Measurements from ENCODE around the gene ANKRD9.

ANKRD9 gene

DNA sequence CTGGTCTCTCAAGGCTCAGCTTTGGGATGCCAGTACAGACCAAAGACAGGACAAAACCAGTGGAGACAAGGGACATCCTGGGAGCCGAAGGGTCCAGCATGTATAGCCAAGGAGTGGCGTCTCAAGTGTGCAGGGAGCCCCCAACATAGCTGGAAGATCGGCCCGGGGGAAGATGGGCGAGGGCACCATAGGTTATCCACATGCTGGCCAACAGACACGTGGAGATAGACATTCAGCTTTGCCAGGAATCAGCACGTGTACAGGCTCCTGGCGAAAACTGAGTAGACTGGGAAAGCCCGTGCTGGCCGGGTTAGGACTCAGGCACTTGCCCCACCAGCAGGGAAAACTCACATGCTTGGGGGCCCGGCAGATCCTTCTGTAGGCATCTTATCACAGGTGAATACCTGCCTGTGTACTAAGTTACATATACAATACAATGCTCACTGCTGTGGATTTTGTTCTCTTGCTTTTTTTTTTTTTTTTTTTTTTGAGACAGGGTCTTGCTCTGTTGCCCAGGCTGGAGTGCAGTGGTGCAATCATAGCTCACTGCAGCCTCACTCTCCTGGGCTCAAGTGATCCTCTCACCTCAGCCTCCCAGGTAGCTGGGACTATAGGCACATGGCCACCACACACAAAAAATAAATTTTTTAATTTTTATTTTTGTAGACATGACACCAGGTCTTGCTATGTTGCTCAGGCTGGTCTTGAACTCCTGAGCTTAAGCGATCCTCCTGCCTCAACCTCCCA is 5.6 kb upstream of the ANKRD9 start:
- TF ChIP-seq CTCF (IDR thresholded peaks at IDR 0.05; ENCODE audit: low read length, missing control alignments): no peak
- DNase-seq (ENCODE audit: low read depth): no peak
- H3K4me3 ChIP-seq (replicated peaks; ENCODE audit: low read depth, low read length): no peak overlapping the region

GRCh38 chr14:102513899-102514772 is 4.6 kb upstream of the ANKRD9 start:
- TF ChIP-seq CTCF (IDR thresholded peaks at IDR 0.05; ENCODE audit: low read length, missing control alignments): no peak
- no peak overlapping the region for H3K4me3 ChIP-seq (replicated peaks; ENCODE audit: low read depth, low read length)
- DNase-seq (ENCODE audit: low read depth): no peak

DNA sequence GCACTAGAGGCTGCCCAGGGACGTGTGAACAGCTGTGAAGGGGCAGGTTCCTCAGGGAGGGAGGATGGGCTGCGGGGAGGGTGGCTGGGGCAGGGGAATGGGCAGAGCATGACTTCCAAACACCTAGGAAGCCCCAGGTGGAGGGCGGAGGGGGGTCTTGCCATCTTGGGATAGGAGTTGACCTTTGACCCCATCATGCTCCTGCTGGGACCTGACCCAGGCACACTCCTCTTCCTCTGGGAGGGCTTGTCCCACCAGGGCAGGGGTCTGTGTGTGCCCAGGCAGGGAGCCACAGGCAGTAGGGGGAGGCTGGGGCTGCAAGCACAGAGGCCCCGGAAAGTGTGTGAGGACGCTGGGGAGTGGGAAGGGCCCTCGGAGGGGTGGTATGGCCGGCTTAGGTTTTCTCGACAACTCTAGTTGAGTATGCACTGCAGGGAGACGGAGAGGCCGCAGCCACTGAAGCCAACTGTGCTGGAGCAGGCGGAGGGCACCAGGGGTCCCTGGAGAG is 3.3 kb upstream of the ANKRD9 start:
- TF ChIP-seq CTCF (IDR thresholded peaks at IDR 0.05; ENCODE audit: low read length, missing control alignments): no peak
- DNase-seq (ENCODE audit: low read depth): no peak
- H3K4me3 ChIP-seq (replicated peaks; ENCODE audit: low read depth, low read length): no peak overlapping the region

DNA sequence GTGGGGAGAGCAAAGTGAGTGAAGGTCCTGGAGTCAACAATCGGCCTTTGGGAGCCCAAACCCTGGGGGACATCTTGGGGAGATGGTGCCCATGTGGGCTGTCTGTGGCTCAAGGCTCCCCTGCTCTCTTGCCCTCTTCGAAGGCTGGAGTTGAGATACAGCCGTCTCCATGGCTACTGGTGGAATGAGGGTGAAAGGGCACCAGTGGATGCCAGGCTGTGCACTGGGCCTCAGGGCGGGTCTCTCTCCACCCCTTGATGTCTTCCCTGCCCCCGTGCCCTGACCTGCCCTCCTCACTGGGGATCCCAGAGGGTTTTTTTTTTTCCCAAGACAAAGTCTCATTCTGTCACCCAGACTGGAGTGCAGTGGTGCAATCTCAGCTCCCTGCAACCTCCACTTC is 2.0 kb upstream of the ANKRD9 start:
- H3K4me3 ChIP-seq (replicated peaks; ENCODE audit: low read depth, low read length): no peak overlapping the region
- no peak for DNase-seq (ENCODE audit: low read depth)
- no peak for TF ChIP-seq CTCF (IDR thresholded peaks at IDR 0.05; ENCODE audit: low read length, missing control alignments)

GRCh38 chr14:102510616-102511520 is 1.3 kb upstream of the ANKRD9 start:
- DNase-seq (ENCODE audit: low read depth): no peak
- no peak overlapping the region for H3K4me3 ChIP-seq (replicated peaks; ENCODE audit: low read depth, low read length)
- no peak for TF ChIP-seq CTCF (IDR thresholded peaks at IDR 0.05; ENCODE audit: low read length, missing control alignments)
